H1 (cell line): ENCODE measurements around the gene DHRS1. TPM values are rescaled to one million over a fixed set of nuclear protein-coding genes. Genes with fewer than 3 reads are reported as not detected.

Experiments used
- CTCF ChIA-PET: fragments of 300-600 bp; sonication (Branson Sonifier 250); formaldehyde crosslinking; loops from one replicate; lab custom pipeline; 2021; ENCODE audit not compliant: partially characterized antibody; lab: Charles Lee
- POLR2A ChIA-PET: fragments of 300-600 bp; sonication (Branson Sonifier 250); formaldehyde crosslinking; loops from one replicate; lab custom pipeline; 2021; ENCODE audit warnings: inconsistent platforms; ENCODE audit not compliant: partially characterized antibody; lab: Charles Lee
- DNase-seq, 2 experiments: peaks; one replicate each; pipeline versions ENCODE4 v3.0.0 to v3.0.0-alpha.2; 2010 to 2022; ENCODE audit warnings: low spot score in 2 of 2, low read depth in 1 of 2, mixed read lengths in 1 of 2
- FAIRE-seq: peaks from 2 replicates; lab custom pipeline; 2011; peaks lifted over from hg19 to GRCh38; lab: Jason Lieb, UNC
- H2AFZ ChIP-seq: 2 replicates; pipeline ENCODE4 v1.8.1; 2012; ENCODE audit warnings: low read length, inconsistent platforms
- H2AK5ac ChIP-seq: 2 replicates; pipeline ENCODE4 v1.6.1; 2013; ENCODE audit warnings: low read depth, low read length
- H2BK120ac ChIP-seq: replicated peaks from 2 replicates; pipeline ENCODE3; 2013; ENCODE audit warnings: low read depth, low read length, inconsistent platforms
- H2BK12ac ChIP-seq: 2 replicates; pipeline ENCODE4 v1.6.1; 2013; ENCODE audit warnings: low read depth, low read length
- H2BK15ac ChIP-seq: 2 replicates; pipeline ENCODE4 v1.6.1; 2013; ENCODE audit warnings: low read length
- H2BK20ac ChIP-seq: 2 replicates; pipeline ENCODE4 v1.6.1; 2013; ENCODE audit warnings: low read length
- H2BK5ac ChIP-seq: 2 replicates; pipeline ENCODE4 v1.6.1; 2013; ENCODE audit warnings: low read depth, low read length
- H3K14ac ChIP-seq: 2 replicates; pipeline ENCODE4 v1.6.1; 2013; ENCODE audit warnings: inconsistent platforms; ENCODE audit not compliant: insufficient read length
- H3K18ac ChIP-seq: 2 replicates; pipeline ENCODE4 v1.6.1; 2013; ENCODE audit warnings: low read length; ENCODE audit errors: extremely low read depth
- H3K23ac ChIP-seq: 2 replicates; pipeline ENCODE4 v1.6.1; 2013; ENCODE audit warnings: inconsistent platforms; ENCODE audit not compliant: insufficient read length
- H3K23me2 ChIP-seq: 2 replicates; pipeline ENCODE4 v1.6.1; 2013; ENCODE audit warnings: low read depth, low read length
- H3K27ac ChIP-seq: 2 replicates; pipeline ENCODE4 v1.6.1; 2011; ENCODE audit warnings: low read depth, low read length, inconsistent platforms
- H3K27me3 ChIP-seq, 4 experiments: replicated peaks in 1 of 4; 1 replicate in 1 of 4; 2 replicates in 3 of 4; pipeline versions ENCODE4 v1.6.1 to v1.8.1; 2011 to 2013; ENCODE audit warnings: low read length in 3 of 4, mild to moderate bottlenecking in 3 of 4, inconsistent platforms in 2 of 4, mixed read lengths in 2 of 4, moderate library complexity in 1 of 4; ENCODE audit not compliant: control insufficient read depth in 3 of 4, insufficient read depth in 3 of 4; ENCODE audit errors: extremely low read depth in 1 of 4
- H3K36me3 ChIP-seq, 4 experiments: 2 replicates each; pipeline versions ENCODE4 v1.6.1 to v1.8.1; 2011 to 2013; ENCODE audit warnings: mild to moderate bottlenecking in 4 of 4, low read length in 3 of 4, moderate library complexity in 2 of 4, control low read depth in 1 of 4, inconsistent platforms in 1 of 4; ENCODE audit not compliant: insufficient read depth in 4 of 4, control insufficient read depth in 2 of 4
- H3K4ac ChIP-seq: replicated peaks from 2 replicates; pipeline ENCODE3; 2013; ENCODE audit warnings: low read length, low read depth, mixed read lengths, inconsistent platforms; ENCODE audit not compliant: insufficient read length
- H3K4me1 ChIP-seq, 4 experiments: replicated peaks in 1 of 4; 1 replicate in 1 of 4; 2 replicates in 3 of 4; pipeline versions ENCODE4 v1.6.1 to v1.8.1; 2011 to 2013; ENCODE audit warnings: low read length in 3 of 4, inconsistent platforms in 2 of 4, mixed read lengths in 1 of 4; ENCODE audit not compliant: insufficient read depth in 4 of 4, control insufficient read depth in 3 of 4
- H3K4me2 ChIP-seq, 2 experiments: 2 replicates each; pipeline versions ENCODE4 v1.6.1 to v1.8.1; 2011 to 2013; ENCODE audit warnings: low read depth in 2 of 2, low read length in 2 of 2, control low read depth in 1 of 2, inconsistent platforms in 1 of 2, mild to moderate bottlenecking in 1 of 2; ENCODE audit not compliant: insufficient read depth in 1 of 2
- H3K4me3 ChIP-seq, 4 experiments: fragments of 200-600, 300-600 bp in 1 of 4; sonication (generic), shearing (Covaris generic), sonication (Bioruptor Twin) in 1 of 4; 2 replicates each; pipeline versions ENCODE4 v1.5.1 to v1.8.1; 2011 to 2016; ENCODE audit warnings: low read length in 4 of 4, low read depth in 3 of 4, control low read depth in 2 of 4, inconsistent platforms in 2 of 4, mild to moderate bottlenecking in 2 of 4, mixed read lengths in 1 of 4, moderate library complexity in 1 of 4; ENCODE audit not compliant: insufficient read depth in 2 of 4; ENCODE audit errors: extremely low read depth in 1 of 4
- H3K56ac ChIP-seq: replicated peaks from 2 replicates; pipeline ENCODE3; 2013; ENCODE audit warnings: low read depth, mild to moderate bottlenecking, mixed read lengths, low read length, inconsistent platforms; ENCODE audit not compliant: insufficient read length
- H3K79me1 ChIP-seq: 2 replicates; pipeline ENCODE4 v1.6.1; 2013; ENCODE audit warnings: low read depth, low read length, control low read depth
- H3K79me2 ChIP-seq, 2 experiments: 2 replicates each; pipeline versions ENCODE4 v1.6.1 to v1.8.1; 2012 to 2013; ENCODE audit warnings: low read length in 2 of 2, mild to moderate bottlenecking in 2 of 2, inconsistent platforms in 1 of 2; ENCODE audit not compliant: insufficient read depth in 2 of 2, control insufficient read depth in 1 of 2
- H3K9ac ChIP-seq, 4 experiments: replicated peaks in 1 of 4; 1 replicate in 1 of 4; 2 replicates in 3 of 4; pipeline versions ENCODE4 v1.6.1 to v1.8.1; 2011 to 2013; ENCODE audit warnings: low read depth in 3 of 4, low read length in 3 of 4, control low read depth in 2 of 4, mild to moderate bottlenecking in 2 of 4, moderate library complexity in 2 of 4, inconsistent platforms in 1 of 4; ENCODE audit errors: extremely low read depth in 1 of 4
- H3K9me3 ChIP-seq, 2 experiments: 2 replicates each; pipeline versions ENCODE4 v1.6.1 to v1.8.1; 2012 to 2013; ENCODE audit warnings: mild to moderate bottlenecking in 2 of 2, moderate library complexity in 2 of 2, control low read depth in 1 of 2, inconsistent platforms in 1 of 2, low read depth in 1 of 2, low read length in 1 of 2, mixed read lengths in 1 of 2; ENCODE audit not compliant: insufficient read depth in 2 of 2
- H4K20me1 ChIP-seq, 2 experiments: replicated peaks in 1 of 2; 2 replicates each; pipeline versions ENCODE3 to v1.8.1; 2011 to 2013; ENCODE audit warnings: inconsistent platforms in 2 of 2, low read length in 2 of 2, mild to moderate bottlenecking in 1 of 2; ENCODE audit not compliant: insufficient read depth in 2 of 2, control insufficient read depth in 1 of 2
- H4K5ac ChIP-seq: 2 replicates; pipeline ENCODE4 v1.6.1; 2013; ENCODE audit warnings: low read length, low read depth, mixed read lengths, inconsistent platforms; ENCODE audit not compliant: insufficient read length
- H4K8ac ChIP-seq: 2 replicates; pipeline ENCODE4 v1.8.0; 2013; ENCODE audit warnings: mild to moderate bottlenecking, moderate library complexity, low read length, inconsistent platforms; ENCODE audit not compliant: insufficient read depth; ENCODE audit errors: extremely low read depth
- H4K91ac ChIP-seq: replicated peaks from 2 replicates; pipeline ENCODE3; 2013; ENCODE audit warnings: low read length, mixed read lengths, inconsistent platforms; ENCODE audit not compliant: insufficient read length
- ATF2 ChIP-seq: IDR thresholded peaks from 2 replicates; pipeline ENCODE4 v1.6.1; 2012; ENCODE audit warnings: low read length, inconsistent platforms
- ATF3 ChIP-seq: IDR thresholded peaks from 2 replicates; pipeline ENCODE4 v1.6.1; 2011; ENCODE audit warnings: low read depth, mild to moderate bottlenecking, low read length; ENCODE audit not compliant: insufficient read depth
- EZH2 ChIP-seq: fragments of 200-600 bp; sonication (generic); IDR thresholded peaks from 2 replicates; pipeline ENCODE4 v1.7.1; 2012; ENCODE audit warnings: low read depth, mild to moderate bottlenecking, moderate library complexity, low read length, inconsistent platforms; ENCODE audit not compliant: severe bottlenecking
- RFX5 ChIP-seq: IDR thresholded peaks from 2 replicates; pipeline ENCODE4 v1.6.1; 2011; ENCODE audit warnings: low read depth, low read length, improper control_type of control experiment, borderline replicate concordance
- SP1 ChIP-seq: IDR thresholded peaks from 2 replicates; pipeline ENCODE4 v1.6.1; 2011; ENCODE audit warnings: low read depth, low read length
- SUZ12 ChIP-seq: fragments of 200-600 bp; sonication (generic); IDR thresholded peaks from 2 replicates; pipeline ENCODE4 v1.6.1; 2012; ENCODE audit warnings: mild to moderate bottlenecking, inconsistent platforms, low read length, moderate library complexity, mixed read lengths
- WGBS, 2 experiments: shearing (Covaris generic) in 1 of 2; methylation state at CpG; one replicate each; pipeline versions ENCODE4 v1.1.6 to v1.1.7; 2013 to 2015; ENCODE audit warnings: low lambda C conversion rate in 2 of 2, mixed read lengths in 2 of 2, inconsistent platforms in 1 of 2, low coverage in 1 of 2, missing lambda C conversion rate in 1 of 2; ENCODE audit not compliant: insufficient replicate concordance in 2 of 2, insufficient coverage in 1 of 2, insufficient read length in 1 of 2; ENCODE audit errors: extremely low coverage in 1 of 2, missing lambda C conversion rate in 1 of 2; 5-methylcytosine and 5-hydroxymethylcytosine counted together
- polyA plus RNA-seq, 7 experiments: library from polyadenylated mRNA; depleted of rRNA in 3 of 7; stranded (reverse) in 5 of 7; unstranded in 2 of 7; fragments of >200 nt in 5 of 7; fragments of 200-250 nt in 2 of 7; gene quantifications; 1 replicate in 5 of 7; 2 replicates in 1 of 7; 4 replicates in 1 of 7; pipeline versions ENCODE4 v1.2.1 to v1.2.3, GENCODE V29; 2011 to 2013; ENCODE audit warnings: missing spikeins in 2 of 7, mixed read lengths in 2 of 7
- total RNA-seq: library from RNA; stranded (reverse); fragmentation: NEBNext Ultra II Directional; extraction: Animal tissue kit (Norgen Biotek cat#: 25700); gene quantifications from 2 replicates; pipeline ENCODE4 v1.2.1, GENCODE V29; 2021

The DHRS1 gene
- total and polyA plus RNA-seq, 2 of the 8 experiments (the other 6 are each of a cell fraction or from before 2014, with no cell fraction given), result 8.8 to 31.7 TPM

- H2BK120ac ChIP-seq, result no peak overlapping the region
- no peaks in the 10 kb centered on the region for H3K23me2 ChIP-seq
- no peak overlapping the region for H4K91ac ChIP-seq
- no peak overlapping the region for H2AK5ac ChIP-seq
- H3K27ac ChIP-seq, result no peak overlapping the region
- WGBS, 2 experiments, result 79% methylated on average over 11 of the region's 11 CpGs; no CpG with 5 or more reads in 1 of the 2 experiments
- FAIRE-seq, result no peak
- TF ChIP-seq SUZ12 (no peak), SP1 (no peak), ATF3 (no peak), ATF2 (no peak), EZH2 (no peak), RFX5 (no peak)
- no peak overlapping the region; the same call in 1 of the 2 replicates for H4K8ac ChIP-seq
- H3K79me1 ChIP-seq, result no peaks in the 10 kb centered on the region
- H3K4me2 ChIP-seq, result no peak overlapping the region
- no peak for DNase-seq
- H3K56ac ChIP-seq, result no peak overlapping the region
- no peaks in the 10 kb centered on the region for H3K79me2 ChIP-seq
- ChIA-PET POLR2A (interaction anchor here (1.0 to 2.1 kb wide), 9 partner anchors 9 to 49 kb away, joined by 3 to 13 read pairs (median 4); partner anchors contain the start of gene TINF2), CTCF (interaction anchor here (0.8 to 5.5 kb wide), 8 partner anchors 11 to 87 kb away, joined by 3 to 51 read pairs (median 20); partner anchors contain the start of genes CIDEB, RABGGTA, TINF2 and TSSK4)
- H3K4ac ChIP-seq, result no peak overlapping the region
- no peaks in the 10 kb centered on the region for H3K9me3 ChIP-seq
- no peak overlapping the region for H3K9ac ChIP-seq
- no peak overlapping the region for H3K23ac ChIP-seq
- peaks cover 2 to 4% of the 10 kb centered on the region in 2 experiments for H4K20me1 ChIP-seq
- no peak overlapping the region for H2BK15ac ChIP-seq
- H3K36me3 ChIP-seq, result peaks cover 2 to 12% (median 7%) of the 10 kb centered on the region in 4 experiments; a peak in 4 of 8 replicates
- no peak overlapping the region for H2BK12ac ChIP-seq
- no peaks in the 10 kb centered on the region for H3K4me1 ChIP-seq
- H3K27me3 ChIP-seq, result no peaks in the 10 kb centered on the region
- H2BK5ac ChIP-seq, result no peak overlapping the region
- no peak overlapping the region for H2BK20ac ChIP-seq
- no peak overlapping the region for H3K14ac ChIP-seq
- H3K4me3 ChIP-seq, result no peak overlapping the region
- H4K5ac ChIP-seq, result no peak overlapping the region
- H3K18ac ChIP-seq, result no peak overlapping the region
- H2AFZ ChIP-seq, result no peak overlapping the region
Measured at GRCh38 chr14:24292118-24292807, 7.3 kb downstream of the DHRS1 start.
